DMS153 (cell line): ENCODE results near the gene TNNI3K.

Experiments
- DNase-seq: peaks from one replicate; lab custom pipeline; 2025; lab: John Stamatoyannopoulos, UW

TNNI3K gene

GRCh38 chr1:74392186-74392585 lies 157.0 kb downstream of the TNNI3K start:
- DNase-seq, result no peak

- no peak for DNase-seq
These were observed 157.7 kb downstream of the TNNI3K start for GRCh38 chr1:74392840-74393239.

- no peak for DNase-seq
These were observed 160.4 kb downstream of the TNNI3K start for GRCh38 chr1:74395571-74395970.

DNA sequence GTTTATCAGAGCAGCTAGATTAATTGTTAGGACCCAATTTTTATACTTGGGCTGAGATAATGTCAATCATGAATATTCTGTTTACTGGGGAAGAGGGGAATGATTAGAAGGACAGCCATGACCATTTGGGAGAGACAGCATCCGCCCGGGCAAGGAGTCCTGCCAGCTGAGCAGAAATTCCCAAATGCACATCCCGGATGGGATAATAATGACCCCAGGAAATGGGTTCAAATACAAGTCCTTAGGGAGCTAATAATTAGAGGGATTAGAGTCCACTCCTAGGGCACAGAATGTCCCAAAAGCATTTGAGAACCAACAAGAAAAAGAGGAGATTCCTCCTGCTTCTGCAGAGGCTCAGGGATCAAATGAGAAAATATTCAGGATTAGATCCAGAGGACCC lies 161.3 kb downstream of the TNNI3K start:
- DNase-seq, result no peak

DNA sequence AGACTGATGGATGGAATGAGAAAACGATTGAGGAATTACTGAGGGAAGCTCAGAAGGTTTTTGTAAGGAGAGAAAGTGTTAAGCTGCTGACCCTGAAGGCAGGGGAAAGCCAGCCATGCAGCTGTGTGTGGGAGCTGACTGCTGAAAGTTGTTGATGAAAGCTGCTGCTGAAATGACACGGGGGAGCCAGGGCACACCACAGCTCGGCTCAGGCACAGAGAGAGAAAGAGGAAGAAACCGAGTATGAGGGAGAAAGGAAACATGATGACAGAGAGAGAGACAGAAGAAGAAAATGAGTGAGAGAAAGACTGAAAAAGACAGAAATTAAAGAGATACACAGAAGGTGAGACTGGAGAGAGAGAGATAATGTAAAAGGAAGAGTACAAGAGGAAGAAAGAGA lies 161.7 kb downstream of the TNNI3K start:
- DNase-seq, result no peak

GRCh38 chr1:74399249-74399648 lies 164.1 kb downstream of the TNNI3K start:
- no peak for DNase-seq

GRCh38 chr1:74402873-74403272 lies 167.7 kb downstream of the TNNI3K start:
- DNase-seq, result no peak

- no peak for DNase-seq
These were observed 168.4 kb downstream of the TNNI3K start for GRCh38 chr1:74403606-74404005.

- DNase-seq, result no peak
These were observed 171.6 kb downstream of the TNNI3K start for GRCh38 chr1:74406759-74407158.

DNA sequence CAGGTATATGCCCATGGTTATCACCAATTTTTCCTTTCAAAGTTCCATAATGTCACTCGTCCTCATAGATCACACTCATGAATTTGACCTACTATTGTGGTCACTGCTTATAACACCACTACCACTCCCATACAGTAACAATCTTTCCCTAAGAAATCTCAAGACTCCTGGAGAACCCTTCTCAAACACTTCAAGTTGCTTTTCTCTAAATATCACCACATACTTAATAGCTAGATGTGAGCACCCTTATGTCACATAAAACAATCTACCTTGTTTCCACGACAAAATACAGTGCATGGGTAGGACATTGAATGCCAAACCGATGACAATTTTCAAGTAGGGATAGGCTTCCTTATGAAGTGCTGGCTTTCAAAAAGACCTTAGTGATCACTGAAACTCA lies 172.7 kb downstream of the TNNI3K start:
- no peak for DNase-seq

GRCh38 chr1:74412244-74412643 lies 177.1 kb downstream of the TNNI3K start:
- no peak for DNase-seq

DNA sequence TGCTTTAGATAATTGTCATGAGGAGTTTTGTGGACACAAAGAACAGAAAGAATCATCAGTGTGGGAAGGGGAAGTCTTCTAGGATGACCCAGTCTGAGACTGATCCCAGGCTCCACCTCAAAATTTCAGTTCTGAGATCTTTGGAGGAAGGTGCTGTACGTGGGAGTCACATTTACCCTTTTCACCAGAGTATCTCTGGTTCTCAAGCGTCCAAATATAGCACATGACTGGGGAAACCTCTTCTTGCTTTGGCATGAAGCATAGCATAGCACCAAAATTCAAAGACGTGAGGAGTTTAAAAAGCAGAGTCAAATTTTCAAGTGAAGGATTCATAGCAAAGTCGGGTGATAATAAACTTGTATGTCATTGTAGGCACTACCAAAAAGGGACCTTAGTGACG lies 180.7 kb downstream of the TNNI3K start:
- no peak for DNase-seq

GRCh38 chr1:74419611-74420010 lies 184.4 kb downstream of the TNNI3K start:
- no peak for DNase-seq

DNA sequence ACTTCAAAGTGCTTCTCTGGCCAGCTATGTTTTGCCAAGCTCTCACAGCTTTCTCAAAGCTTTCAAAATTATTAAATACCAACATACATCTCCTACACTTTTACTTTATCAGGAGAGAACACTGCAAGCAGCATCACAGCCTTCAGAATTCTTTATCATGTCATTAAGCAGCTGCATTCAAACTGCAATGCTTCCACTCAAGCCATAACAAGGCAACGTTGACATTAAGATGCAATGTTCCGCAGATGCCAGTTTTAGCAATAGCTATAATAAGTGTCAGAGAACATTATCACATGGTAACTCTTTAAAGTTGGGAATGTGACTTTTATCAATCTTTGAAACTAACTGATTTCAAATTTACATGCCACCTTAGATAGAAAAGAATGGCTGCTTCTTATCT lies 185.3 kb downstream of the TNNI3K start:
- DNase-seq, result no peak

DNA sequence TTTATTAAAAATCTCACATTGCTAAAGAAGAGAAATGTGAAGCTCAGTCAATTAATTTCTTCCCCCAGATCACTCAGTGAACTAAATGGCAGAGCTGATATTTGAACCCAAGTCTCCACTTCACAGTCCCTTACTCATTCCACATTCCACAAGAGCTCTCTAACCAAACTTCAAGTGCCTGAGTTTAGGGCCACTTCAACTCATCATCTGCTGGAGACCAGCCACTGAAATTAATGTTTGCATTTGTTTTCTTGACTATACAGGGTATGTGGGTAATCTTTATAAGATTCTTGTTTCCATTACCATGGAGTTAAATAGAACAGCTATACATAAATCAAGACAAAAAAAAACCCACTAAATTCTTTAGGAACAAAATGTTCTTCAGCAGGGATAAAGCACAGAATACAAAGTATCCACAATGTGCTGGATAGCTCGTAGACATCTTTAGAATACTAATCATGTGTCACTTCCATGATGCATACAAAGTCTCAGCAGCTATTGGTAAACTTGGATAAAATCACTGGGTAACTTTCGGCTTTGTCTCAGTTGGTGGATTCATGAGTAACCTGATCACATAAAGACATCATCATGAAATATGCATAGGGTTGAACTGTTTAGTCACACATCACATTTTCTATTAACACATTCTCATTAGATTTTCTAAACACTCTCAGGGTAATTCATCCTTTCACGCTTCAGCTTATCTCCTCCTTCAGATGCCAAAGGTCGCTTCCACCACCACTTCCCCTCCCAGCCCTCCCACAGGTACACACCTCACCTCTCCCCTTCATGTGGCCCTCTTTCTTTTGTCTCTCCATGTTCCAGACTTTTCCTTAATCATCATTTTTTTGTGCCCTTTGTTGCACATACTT lies 187.5 kb downstream of the TNNI3K start:
- no peak for DNase-seq

GRCh38 chr1:74423471-74423870 lies 188.3 kb downstream of the TNNI3K start:
- DNase-seq, result no peak

GRCh38 chr1:74425676-74426075 lies 190.5 kb downstream of the TNNI3K start:
- no peak for DNase-seq

DNA sequence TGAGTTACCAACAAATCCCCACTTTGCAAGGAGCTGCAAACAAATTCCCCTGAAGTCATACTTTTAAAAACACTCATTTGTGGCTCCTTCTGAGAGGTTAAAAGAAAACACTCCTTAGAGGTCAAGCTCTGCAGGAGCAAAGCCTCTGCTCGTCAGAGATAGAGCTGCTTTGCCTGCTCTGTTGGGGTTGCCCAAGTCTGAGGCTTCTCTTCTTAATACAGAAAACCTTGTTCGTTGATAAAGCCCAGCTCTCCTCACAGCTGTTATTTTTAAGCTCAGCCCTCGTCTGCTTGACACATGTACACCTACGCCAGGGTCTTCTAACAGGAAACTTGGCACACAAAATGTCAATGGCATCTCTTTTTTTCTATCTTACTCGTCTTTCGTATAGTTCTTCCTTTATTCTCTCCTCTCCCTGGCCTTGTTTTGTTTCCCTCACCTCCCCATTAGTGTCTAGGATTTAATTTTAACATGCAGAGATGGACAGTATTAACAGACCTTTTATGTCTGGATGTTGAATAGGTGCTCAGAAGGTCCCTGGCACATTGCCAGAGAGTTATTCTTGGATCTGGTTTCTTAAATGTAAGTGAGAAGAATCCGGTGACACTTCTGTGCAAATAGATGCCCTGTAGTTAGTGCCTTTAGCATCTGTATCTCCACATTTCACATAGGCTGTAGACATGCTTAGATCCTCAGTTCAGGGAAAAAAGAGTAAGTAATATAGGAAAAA lies 191.2 kb downstream of the TNNI3K start:
- DNase-seq, result peak; percentile 11

DNA sequence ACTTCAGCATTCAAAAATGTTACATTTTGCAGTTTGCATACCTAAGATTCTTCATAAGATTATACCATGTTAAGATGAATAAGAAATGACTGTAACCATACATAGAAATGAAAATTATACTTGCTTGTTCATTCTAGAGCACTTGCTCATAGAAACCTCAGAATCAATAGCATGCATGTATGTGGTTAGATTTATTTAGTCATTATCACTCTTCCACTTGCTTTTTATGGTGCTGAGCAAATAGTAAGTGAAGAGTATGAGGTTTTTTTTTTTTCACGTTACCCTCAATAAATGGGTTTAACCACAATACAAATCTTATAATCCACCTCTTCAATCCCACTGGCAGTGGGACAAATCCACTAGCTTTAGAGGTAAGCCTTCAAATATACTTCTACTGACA lies 192.5 kb downstream of the TNNI3K start:
- DNase-seq, result no peak

GRCh38 chr1:74429580-74429979 lies 194.4 kb downstream of the TNNI3K start:
- no peak for DNase-seq

DNA sequence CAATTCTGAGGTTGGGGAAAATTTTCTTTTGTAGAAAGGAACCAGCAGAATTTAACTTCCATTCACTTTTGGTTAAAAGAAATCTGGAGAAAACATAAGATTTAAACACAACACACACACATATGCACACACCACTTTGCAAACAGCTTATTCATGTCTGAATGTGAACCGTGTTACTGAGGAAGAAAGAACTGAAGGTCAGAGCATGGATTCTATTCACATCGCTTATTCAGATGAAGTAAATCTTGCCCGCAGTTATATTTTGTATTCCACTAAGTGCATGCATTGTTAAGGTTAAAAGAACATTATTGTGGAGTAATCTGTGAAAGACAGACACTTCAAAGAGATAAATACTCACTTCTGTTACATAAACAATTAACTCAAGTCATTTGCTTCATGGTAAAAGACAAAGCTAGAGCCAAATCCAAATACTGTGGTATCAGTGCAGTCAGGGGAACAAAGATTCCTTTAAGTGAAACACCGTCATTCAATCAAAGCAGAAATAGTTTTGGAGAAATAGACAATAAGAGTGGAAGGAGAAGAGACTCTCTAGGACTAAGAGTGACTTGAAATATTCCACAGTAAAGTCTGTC lies 195.3 kb downstream of the TNNI3K start:
- DNase-seq, result no peak

GRCh38 chr1:74431531-74431930 lies 196.3 kb downstream of the TNNI3K start:
- DNase-seq, result no peak

DNA sequence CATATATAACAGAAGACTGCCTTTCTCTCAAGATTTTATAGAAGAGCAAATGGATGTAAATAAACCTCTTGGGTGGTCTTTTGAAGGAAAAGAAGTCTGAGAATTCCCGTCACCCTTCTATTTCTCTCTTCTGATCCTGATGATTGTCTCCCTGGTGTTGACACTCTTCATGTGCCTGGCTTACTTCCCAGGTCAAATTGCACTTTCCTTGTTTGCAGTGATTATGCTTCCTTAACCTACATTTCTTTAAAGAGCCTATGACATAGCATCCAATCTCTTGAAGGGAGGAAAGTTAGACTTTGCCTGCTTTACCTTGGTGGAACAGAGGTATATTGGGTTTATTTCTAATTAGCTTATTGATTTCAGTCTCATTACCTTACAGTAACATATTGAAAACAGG lies 197.1 kb downstream of the TNNI3K start:
- no peak for DNase-seq
